Measurements from ENCODE around the gene LGALS1.

LGALS1 gene

GRCh38 chr22:37674951-37675929 is at the start of gene LGALS1:
TSS of gene LGALS1 (plus strand) at chr22:37675636. CDS start at chr22:37675703, 67 bp downstream.
- DNase-seq: peak; percentile 46

- no peak for DNase-seq
Observed at GRCh38 chr22:37625737-37626136, 49.7 kb upstream of the LGALS1 start.

- DNase-seq: no peak
Observed at GRCh38 chr22:37626144-37626543, 49.3 kb upstream of the LGALS1 start.

- no peak for DNase-seq
Observed at GRCh38 chr22:37626556-37627075, 48.8 kb upstream of the LGALS1 start.

GRCh38 chr22:37627121-37627520 is 48.3 kb upstream of the LGALS1 start:
- no peak for DNase-seq

GRCh38 chr22:37627545-37627944 is 47.9 kb upstream of the LGALS1 start:
- peak; percentile 48 for DNase-seq

GRCh38 chr22:37628830-37629229 is 46.6 kb upstream of the LGALS1 start:
- DNase-seq: no peak

- no peak for DNase-seq
Observed at GRCh38 chr22:37629928-37630327, 45.5 kb upstream of the LGALS1 start.

- no peak for DNase-seq
Observed at GRCh38 chr22:37630839-37631435, 44.5 kb upstream of the LGALS1 start.

GRCh38 chr22:37631448-37632173 is 43.8 kb upstream of the LGALS1 start:
- no peak for DNase-seq

GRCh38 chr22:37632174-37633088 is 43.0 kb upstream of the LGALS1 start:
- no peak for DNase-seq

- no peak for DNase-seq
Observed at GRCh38 chr22:37633089-37633624, 42.3 kb upstream of the LGALS1 start.

GRCh38 chr22:37633625-37634416 is 41.6 kb upstream of the LGALS1 start:
- peak; percentile 54 for DNase-seq

- no peak for DNase-seq
Observed at GRCh38 chr22:37634417-37634924, 41.0 kb upstream of the LGALS1 start.

- no peak for DNase-seq
Observed at GRCh38 chr22:37635157-37635556, 40.3 kb upstream of the LGALS1 start.

- no peak for DNase-seq
Observed at GRCh38 chr22:37636186-37636948, 39.1 kb upstream of the LGALS1 start.

GRCh38 chr22:37636949-37637273 is 38.5 kb upstream of the LGALS1 start:
- DNase-seq: no peak

GRCh38 chr22:37638391-37639069 is 36.9 kb upstream of the LGALS1 start:
- no peak for DNase-seq

- peak; percentile 63 for DNase-seq
Observed at GRCh38 chr22:37639070-37639760, 36.2 kb upstream of the LGALS1 start, which contains the start of gene SH3BP1. TSS of gene SH3BP1 (plus strand) at chr22:37639669. CDS start at chr22:37639788, 119 bp downstream.

Data from stimulated activated CD4-positive, alpha-beta T cell treated with anti-CD3 and anti-CD28 coated beads, Interleukin-4, amount 100 ng/mL, for 1 hour (primary cell).